HepG2 (cell line): ENCODE results near the gene CAMK2G.

Experiments used
- CBFB ChIP-seq: sonication (generic); formaldehyde crosslinking; IDR thresholded peaks from 2 replicates; pipeline ENCODE4 v1.4.0; 2020; ENCODE audit warnings: missing genetic modification reagents
- FOXK2 ChIP-seq: fragments of 450-650 bp; IDR thresholded peaks from 2 replicates; pipeline ENCODE4 v1.6.1; 2016
- HNRNPH1 ChIP-seq: fragments of 200-400 bp; formaldehyde crosslinking; optimal IDR thresholded peaks from 2 replicates; pipeline ENCODE3; 2017; ENCODE audit warnings: mild to moderate bottlenecking, low read depth, low read length
- KDM6A ChIP-seq: IDR thresholded peaks from 2 replicates; pipeline ENCODE4 v1.6.1; 2016; ENCODE audit warnings: low read depth
- NFKB2 ChIP-seq: sonication (generic); formaldehyde crosslinking; IDR thresholded peaks from 2 replicates; pipeline ENCODE4 v1.4.0; 2020; ENCODE audit warnings: missing genetic modification reagents, borderline replicate concordance
- NR2F6 ChIP-seq, 2 experiments: IDR thresholded peaks; 2 replicates each; pipeline ENCODE4 v1.6.1; 2016; ENCODE audit warnings: antibody characterized with exemption in 1 of 2, mild to moderate bottlenecking in 1 of 2
- ZNF333 ChIP-seq: sonication (generic); formaldehyde crosslinking; IDR thresholded peaks from 2 replicates; pipeline ENCODE4 v1.4.0; 2020; ENCODE audit warnings: mild to moderate bottlenecking, missing genetic modification reagents, borderline replicate concordance
- ZNF432 ChIP-seq: sonication (generic); formaldehyde crosslinking; IDR thresholded peaks from 2 replicates; pipeline ENCODE4 v1.5.0; 2020; ENCODE audit warnings: missing genetic modification reagents, mild to moderate bottlenecking, borderline replicate concordance
- TF ChIP-seq, protein P1 (sequence below): IDR thresholded peaks from 2 replicates; pipeline ENCODE4 v1.6.1; 2012; ENCODE audit warnings: low read length, improper control_type of control experiment
- TF ChIP-seq, protein P2 (sequence below): IDR thresholded peaks from 2 replicates; pipeline ENCODE4 v1.6.1; 2012; ENCODE audit warnings: inconsistent platforms

DNA sequence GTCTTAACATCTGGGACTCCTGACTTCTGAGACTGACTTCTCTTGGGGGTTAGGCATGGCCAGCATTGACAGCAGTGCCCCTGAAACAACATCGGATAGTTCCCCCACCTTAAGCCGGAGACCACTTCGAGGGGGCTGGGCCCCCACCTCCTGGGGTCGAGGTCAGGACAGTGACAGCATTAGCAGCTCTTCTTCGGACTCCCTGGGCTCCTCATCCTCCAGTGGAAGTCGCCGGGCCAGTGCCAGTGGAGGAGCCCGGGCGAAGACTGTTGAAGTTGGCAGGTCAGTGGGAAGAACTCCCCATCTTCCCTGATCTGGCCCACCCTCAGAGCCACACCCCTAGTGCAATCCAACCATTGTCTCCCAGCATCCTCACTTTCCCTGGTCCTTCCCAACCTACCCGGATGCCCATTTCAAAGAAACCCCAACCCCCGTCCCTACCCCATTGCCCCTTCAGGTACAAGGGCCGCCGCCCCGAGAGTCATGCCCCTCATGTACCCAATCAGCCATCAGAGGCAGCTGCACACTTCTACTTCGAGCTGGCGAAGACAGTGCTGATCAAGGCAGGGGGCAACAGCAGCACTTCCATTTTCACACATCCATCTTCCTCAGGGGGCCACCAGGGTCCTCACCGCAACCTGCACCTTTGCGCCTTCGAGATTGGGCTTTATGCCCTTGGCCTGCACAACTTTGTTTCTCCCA is 76.9 kb downstream of the CAMK2G start:
- no peak for TF ChIP-seq NR2F6 (IDR thresholded peaks at IDR 0.05)
- no peak for TF ChIP-seq NR2F6 (CRISPR knock-in tag; IDR thresholded peaks at IDR 0.05)
- TF ChIP-seq FOXK2, result no peak
- no peak for TF ChIP-seq HNRNPH1
- no peak for TF ChIP-seq NFKB2
- no peak for TF ChIP-seq ZNF432 (CRISPR knock-in tag)
- no peak for TF ChIP-seq ZNF333 (CRISPR knock-in tag)
- TF ChIP-seq, protein P1, sequence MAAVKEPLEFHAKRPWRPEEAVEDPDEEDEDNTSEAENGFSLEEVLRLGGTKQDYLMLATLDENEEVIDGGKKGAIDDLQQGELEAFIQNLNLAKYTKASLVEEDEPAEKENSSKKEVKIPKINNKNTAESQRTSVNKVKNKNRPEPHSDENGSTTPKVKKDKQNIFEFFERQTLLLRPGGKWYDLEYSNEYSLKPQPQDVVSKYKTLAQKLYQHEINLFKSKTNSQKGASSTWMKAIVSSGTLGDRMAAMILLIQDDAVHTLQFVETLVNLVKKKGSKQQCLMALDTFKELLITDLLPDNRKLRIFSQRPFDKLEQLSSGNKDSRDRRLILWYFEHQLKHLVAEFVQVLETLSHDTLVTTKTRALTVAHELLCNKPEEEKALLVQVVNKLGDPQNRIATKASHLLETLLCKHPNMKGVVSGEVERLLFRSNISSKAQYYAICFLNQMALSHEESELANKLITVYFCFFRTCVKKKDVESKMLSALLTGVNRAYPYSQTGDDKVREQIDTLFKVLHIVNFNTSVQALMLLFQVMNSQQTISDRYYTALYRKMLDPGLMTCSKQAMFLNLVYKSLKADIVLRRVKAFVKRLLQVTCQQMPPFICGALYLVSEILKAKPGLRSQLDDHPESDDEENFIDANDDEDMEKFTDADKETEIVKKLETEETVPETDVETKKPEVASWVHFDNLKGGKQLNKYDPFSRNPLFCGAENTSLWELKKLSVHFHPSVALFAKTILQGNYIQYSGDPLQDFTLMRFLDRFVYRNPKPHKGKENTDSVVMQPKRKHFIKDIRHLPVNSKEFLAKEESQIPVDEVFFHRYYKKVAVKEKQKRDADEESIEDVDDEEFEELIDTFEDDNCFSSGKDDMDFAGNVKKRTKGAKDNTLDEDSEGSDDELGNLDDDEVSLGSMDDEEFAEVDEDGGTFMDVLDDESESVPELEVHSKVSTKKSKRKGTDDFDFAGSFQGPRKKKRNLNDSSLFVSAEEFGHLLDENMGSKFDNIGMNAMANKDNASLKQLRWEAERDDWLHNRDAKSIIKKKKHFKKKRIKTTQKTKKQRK, result no peak
- no peak for TF ChIP-seq KDM6A (CRISPR knock-in tag)
- TF ChIP-seq CBFB, result no peak
- TF ChIP-seq, protein P2, sequence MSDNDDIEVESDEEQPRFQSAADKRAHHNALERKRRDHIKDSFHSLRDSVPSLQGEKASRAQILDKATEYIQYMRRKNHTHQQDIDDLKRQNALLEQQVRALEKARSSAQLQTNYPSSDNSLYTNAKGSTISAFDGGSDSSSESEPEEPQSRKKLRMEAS, result no peak
